OCI-LY7 (cell line): Measurements from ENCODE around the gene NRXN2.

Source experiments
- CTCF ChIP-seq: fragments of 200-600 bp; sonication (generic); conservative IDR thresholded peaks from 2 replicates; pipeline ENCODE4 v1.5.1; 2014; ENCODE audit warnings: mild to moderate bottlenecking, antibody characterized with exemption, low read length, moderate library complexity, mixed read lengths
- EZH2phosphoT487 ChIP-seq: fragments of 200-600 bp; sonication (generic); IDR thresholded peaks from 2 replicates; pipeline ENCODE4 v1.6.1; 2018; ENCODE audit warnings: low read depth, borderline replicate concordance, mild to moderate bottlenecking, mixed run types, antibody characterized with exemption, low read length, moderate library complexity, mixed read lengths

GRCh38 chr11:64720167-64720566 is 2.8 kb downstream of the NRXN2 start:
- no peak for TF ChIP-seq CTCF
- no peak for TF ChIP-seq EZH2phosphoT487
